ENCODE results near the gene IFI27L2. TPM values are rescaled to one million over a fixed set of nuclear protein-coding genes. Genes with fewer than 3 reads are reported as not detected.

Gene IFI27L2
- total RNA-seq, 1 experiment from 2014 or later = 35.8 TPM

DNA sequence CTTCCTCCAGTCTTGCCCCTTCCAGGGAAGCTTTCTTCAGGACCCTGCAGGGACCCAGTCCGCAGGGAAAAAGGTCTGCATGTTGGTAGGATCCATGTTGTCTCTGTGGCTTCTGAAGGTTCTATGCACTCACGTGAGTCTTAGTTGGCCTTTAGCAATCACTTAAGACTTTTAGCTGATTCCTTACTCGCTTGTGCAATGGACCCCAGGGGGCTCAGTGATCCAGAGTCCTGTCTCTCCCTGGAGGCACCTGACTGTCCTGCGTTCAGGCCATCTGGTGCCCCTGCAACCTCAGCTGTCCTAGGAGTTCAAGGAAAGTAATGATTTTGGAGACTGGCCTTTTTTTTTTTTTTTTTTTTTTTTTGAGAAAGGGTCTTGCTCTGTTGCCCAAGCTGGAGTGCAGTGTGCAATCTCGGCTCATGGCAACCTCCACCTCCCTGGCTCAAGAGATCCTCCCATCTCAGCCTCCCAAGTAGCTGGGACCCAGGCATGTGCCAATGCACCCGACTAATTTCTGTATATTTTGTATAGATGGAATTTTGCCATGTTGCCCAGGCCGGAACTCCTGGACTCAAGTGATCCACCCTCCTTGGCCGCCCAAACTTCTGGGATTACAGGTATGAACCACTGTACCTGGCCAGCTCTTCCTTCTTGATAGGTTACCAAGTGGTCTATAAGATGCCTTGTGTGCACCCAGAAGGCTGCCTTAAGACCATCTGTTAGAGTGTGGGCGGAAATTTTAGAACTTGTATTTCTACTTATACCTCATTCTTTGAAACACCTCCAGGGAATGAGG, 4.6 kb downstream of the IFI27L2 start:
- DNase-seq (ENCODE audit: low read depth) = no peak

DNA sequence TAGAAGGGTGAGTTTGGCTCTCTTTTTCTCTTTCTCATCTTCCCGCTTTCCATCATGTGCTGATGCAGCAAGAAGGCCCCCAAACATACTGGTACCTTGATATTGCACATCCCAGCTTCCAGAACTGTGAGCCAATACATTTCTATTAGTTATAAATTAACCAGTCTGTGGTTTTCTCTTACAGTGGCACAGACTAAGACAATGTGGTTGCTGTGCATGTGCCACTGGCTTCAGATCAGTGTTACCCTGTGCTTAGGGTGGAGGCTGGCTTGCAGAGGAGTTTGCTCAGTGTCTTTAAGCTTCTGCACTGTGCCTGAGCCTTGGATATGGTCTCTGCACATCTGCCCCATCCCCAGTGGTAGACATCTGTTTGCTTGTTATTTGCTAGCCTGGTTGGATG, 5.5 kb downstream of the IFI27L2 start:
- DNase-seq (ENCODE audit: low read depth) = no peak

DNA sequence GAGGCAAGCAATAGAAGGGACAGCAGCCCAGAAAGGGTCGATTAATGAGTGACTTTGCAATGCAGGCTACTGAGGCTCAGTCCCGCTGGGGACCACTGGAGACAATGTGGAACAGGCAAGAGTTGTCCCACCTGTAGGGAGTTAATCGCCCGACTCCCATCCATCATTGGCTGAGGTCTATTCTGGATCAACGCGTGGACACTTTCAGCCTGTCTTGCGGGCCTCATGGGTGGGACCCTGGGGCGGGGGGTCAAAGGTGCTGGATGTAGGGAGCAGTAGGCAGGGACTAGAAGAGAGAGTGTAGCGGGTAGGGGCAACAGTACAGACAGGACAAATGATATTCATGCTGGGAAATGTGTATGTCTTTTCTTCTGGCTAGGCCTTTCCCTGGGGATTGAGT, 6.1 kb downstream of the IFI27L2 start:
- DNase-seq (ENCODE audit: low read depth) = no peak

DNA sequence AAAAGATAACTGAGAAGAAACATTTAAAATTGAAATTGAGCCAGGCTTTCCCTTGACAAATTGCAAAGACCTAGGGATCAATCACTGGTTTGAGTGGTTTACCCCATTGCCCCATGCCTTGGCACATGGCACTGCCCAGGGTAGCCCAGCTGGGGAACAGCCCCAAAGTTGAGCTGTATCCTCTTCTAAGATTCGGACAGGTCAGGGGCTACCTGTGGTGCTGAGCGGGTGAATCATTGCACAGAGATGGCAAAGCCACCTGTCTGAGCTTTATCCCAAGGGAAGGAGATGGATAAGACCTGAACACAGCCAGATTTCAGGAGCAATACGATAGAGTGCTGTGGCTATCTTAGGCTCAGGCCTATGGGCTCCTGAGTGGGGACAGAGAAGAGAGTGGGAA, 7.0 kb downstream of the IFI27L2 start:
- no peak for DNase-seq (ENCODE audit: low read depth)

DNA sequence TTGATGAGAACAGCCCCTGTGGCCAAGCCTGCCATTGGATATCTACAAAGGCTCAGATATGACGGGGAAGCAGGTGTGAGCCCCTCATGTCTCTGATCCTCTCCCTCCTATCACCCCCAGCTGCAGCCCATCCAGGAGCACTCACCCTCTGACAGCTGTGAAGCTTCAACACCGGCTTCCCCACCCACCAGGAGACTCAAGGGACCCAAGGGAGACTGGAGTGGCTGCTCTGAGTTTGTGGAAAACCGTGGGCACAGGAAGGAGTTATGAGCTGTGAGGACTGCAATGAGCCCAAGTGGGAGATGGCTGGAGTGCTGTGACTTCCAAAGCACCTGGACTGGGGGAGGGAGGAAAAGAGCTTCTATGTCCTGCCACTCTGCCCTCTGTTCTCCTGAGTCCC, 7.9 kb downstream of the IFI27L2 start:
- no peak for DNase-seq (ENCODE audit: low read depth)

DNA sequence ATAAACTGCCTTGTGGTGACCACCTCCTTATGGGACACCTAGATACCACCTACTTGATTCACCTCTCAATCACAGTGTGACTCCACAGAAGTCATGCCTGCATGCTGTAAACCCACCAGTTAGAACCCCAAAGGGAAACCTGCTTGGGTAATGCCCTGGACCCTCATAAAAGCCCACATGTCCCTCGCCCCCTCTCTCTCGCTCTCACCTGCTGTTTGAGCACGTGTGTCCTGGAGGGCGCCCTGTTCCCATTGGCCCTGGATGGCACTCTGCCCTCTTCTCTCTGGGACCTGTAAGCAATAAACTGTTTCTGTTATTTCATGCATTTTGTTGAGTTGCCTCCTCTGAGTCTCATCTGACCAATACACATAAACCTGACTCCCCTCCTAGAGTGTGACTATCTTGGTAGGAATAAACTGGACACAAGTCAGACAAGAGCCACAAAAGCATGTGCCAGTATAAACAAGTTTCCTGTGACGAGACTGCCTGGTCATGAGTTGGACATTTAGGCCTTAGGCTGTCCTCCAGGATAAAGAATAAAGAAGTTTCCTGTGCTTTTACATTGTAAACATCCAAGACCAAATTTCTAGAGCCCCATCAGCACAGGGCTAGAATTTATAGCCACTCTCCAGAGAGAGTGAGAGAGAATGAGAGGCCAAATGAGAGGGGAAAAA, 8.6 kb downstream of the IFI27L2 start:
- DNase-seq (ENCODE audit: low read depth) = peak; percentile 52

DNA sequence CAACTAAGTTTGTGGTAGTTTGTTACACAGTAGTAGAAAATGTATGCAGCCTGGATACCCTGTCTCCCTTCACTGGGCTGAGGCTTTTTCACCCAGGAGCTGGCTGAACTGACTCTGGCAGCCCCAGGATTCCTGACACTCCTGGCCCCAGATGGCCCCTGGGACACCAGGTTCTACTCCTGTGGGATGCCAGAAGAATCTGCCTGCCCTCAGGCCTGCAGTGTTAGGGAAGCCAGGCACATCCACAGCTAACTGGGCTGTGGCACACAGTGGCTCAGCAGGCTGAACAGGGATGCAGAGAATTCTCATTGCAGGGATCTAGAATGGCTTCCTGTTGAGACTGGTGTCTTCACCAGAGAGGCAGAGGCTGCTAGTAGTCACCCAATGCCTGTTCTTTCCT, 10.3 kb downstream of the IFI27L2 start:
- DNase-seq (ENCODE audit: low read depth) = no peak

DNA sequence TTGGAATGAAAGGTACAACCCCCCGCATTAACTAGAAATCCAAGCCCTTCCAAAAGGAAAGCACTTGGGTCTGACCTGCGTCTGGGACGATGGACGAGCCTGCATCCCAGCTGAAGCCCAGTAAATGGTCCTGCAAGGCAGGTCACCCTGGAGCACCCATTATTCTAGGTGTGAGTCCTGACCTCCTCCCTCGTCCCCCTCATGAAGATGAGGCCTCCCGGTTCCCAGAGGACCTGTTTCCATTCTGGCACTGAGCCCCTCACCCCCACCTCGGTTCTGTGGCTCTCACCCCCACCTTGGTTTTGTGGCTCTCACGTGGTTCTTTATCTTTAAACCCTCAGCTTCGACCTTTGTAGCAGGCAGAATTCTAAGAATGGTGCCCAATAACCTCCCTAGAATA, 11.5 kb downstream of the IFI27L2 start:
- no peak for DNase-seq (ENCODE audit: low read depth)

DNA sequence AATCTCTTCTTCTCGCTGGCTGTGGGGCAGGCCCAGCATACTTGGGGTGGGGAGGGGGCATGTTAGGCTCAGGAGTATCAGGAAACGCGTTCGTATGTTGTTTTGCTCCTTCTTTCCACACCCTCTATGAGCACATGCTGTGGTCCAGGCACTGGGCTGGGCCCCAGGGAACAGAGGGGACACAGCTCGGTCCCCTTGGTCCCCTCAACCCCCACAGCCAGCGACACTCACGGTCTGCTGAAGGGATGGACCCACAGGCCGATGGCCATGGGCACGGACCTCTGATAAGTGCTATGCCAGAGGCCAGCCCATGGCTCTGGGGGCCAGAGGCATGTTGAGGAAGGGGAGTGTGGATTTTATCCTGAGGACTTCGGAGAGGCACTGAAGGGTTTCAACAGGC, 12.7 kb downstream of the IFI27L2 start:
- DNase-seq (ENCODE audit: low read depth) = no peak

DNA sequence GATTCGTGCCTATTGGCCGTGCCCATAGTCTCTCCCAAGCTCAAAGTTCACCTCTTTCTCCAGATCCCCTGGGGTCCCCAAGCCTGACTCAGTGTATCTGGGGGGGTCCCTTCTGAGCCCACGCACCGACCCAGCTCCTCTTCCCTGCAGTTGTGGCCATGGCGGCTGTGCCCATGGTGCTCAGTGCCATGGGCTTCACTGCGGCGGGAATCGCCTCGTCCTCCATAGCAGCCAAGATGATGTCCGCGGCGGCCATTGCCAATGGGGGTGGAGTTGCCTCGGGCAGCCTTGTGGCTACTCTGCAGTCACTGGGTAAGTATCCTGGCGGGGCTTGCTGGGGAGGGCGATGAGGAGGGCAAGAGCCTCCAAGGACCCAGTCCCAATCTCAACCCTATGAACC, 13.8 kb downstream of the IFI27L2 start:
- no peak for DNase-seq (ENCODE audit: low read depth)

DNA sequence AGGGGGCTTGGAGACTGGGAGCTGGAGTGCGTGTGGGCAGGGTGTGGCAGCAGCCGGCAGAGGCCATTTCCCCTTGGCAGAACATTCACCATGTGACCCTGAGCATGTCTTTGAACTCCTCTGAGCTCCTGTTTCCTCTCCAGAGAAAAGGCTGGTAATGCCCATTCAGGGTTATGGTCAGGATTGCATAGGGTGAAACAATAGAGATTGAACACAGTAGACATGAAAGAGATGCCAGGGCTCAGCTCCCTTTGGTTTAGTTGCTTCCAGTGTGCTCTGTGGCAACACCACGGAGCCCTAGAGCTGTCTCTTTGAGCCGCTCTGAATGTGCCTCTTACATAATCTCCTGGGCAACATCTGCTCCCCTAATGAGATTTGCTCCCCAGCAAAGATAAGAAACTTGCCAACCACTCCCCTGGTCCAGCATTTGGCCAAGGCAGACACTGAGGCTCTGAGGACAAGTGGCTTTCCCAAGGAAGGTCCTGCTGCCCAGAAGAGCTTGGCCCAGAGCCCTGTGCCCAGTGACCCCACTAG, 14.3 kb downstream of the IFI27L2 start:
- no peak for DNase-seq (ENCODE audit: low read depth)

DNA sequence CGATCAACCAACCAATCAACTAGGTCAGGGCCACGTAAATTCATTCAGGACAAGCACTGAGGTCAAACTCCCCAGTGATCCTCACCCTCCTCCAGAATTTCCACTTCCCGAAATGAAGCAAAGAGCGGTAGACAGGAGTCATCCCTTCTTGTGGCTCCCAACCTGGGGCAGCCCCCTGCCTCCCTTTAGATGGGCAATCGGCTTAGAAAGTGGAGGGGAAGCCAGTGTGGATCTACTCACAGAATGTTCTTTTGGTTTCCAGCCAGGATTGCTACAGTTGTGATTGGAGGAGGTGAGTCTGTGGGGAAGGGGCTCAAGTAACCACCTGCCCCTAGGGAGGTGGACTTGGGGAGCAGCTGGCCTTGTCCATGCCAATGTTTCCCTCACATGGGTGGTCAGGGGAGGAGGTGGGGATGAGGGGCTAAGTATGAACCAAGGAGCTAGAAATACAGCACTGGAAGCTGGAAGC, 14.8 kb downstream of the IFI27L2 start:
- DNase-seq (ENCODE audit: low read depth) = no peak

DNA sequence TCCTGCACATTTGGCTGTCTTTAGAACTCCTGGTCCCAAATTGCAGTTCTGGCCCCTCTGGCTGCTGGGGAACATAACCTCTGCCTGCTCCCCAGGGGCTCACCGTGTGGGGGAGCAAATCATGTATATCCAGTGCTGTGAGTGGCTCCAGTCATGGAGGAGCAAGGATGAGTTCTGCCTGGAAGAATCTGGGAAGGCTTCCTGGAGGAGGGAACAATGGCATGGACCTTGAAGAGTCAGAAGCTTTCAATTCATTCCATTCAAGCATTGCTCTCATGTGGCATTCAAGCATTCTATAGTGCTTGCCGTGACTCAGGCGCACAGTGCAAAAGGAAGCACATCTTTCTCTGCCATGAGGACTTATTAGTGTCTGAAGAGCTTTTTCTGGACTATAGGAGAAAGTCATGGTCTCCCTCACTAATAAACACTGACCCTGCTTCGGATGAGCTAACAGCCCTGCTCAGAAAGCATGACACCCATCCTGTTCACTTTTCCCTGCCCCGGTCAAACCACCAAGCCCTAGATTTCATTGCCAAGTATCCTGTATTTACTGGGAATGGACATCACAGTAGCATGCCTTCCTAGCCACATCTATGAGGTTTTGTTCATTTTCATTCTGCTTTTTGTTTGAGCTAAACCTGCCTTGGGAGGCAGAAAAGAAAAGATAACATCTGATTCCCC, 15.4 kb downstream of the IFI27L2 start:
- DNase-seq (ENCODE audit: low read depth) = no peak

DNA sequence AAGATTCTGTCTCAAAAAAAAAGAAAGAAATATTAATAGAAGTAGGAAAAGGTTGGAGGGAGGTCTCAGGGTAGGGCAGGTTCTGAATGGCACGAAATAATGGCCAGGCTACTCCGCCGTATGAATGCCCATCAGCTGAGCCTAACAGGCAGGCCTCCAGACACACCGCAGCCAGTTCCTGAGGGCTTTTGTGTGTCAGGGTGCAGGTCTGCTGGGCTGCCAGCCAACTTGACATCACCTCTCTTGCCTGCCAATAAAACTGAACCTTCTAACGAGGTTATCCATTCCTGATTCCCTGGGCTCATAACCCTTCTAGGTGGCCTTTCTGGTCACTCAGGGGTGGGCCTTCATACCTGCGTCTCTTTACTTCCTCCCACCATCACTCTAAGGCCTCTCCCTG, 15.9 kb downstream of the IFI27L2 start:
- DNase-seq (ENCODE audit: low read depth) = no peak

DNA sequence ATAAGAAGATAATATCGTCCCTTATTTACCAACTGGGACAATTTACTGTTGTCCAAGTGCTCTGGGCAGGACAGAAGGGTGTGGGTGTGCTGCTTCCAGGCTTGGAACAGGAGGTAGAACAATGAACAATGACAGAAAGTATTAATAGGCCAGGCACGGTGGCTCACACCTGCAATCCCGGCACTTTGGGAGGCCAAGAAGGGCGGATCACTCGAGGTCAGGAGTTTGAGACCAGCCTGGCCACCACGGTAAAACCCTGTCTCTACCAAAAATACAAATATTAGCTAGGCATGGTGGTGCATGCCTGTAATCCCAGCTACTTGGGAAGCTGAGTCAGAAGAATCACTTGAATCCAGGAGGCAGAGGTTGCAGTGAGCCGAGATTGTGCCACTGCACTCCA, 16.3 kb downstream of the IFI27L2 start:
- DNase-seq (ENCODE audit: low read depth) = no peak

DNA sequence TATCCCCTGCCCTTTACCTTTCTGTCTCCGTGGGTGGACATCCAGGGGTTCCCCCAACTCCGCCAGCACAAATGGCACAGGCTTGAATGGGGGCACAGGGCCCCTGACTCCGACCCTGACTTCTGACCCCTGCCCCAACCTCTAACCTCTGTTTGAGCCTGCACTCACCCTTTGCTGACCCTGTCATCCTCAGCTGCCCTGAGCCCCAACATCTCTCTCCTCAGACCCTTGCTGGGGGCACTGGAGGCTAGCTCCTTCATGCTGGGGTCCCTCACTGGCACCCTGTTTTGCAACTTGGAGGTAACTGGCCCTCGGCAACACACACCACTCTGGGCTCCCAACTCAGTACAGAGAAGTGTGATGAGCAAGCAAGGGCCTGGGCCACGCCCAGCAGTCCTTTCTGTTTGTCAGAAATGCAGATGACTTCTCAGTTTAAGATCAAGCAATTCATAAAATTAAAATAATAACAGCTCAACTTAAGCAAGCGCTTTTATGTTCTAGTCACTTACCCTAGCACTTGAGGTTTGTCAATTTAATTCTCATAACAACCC, 16.8 kb downstream of the IFI27L2 start:
- DNase-seq (ENCODE audit: low read depth) = no peak

DNA sequence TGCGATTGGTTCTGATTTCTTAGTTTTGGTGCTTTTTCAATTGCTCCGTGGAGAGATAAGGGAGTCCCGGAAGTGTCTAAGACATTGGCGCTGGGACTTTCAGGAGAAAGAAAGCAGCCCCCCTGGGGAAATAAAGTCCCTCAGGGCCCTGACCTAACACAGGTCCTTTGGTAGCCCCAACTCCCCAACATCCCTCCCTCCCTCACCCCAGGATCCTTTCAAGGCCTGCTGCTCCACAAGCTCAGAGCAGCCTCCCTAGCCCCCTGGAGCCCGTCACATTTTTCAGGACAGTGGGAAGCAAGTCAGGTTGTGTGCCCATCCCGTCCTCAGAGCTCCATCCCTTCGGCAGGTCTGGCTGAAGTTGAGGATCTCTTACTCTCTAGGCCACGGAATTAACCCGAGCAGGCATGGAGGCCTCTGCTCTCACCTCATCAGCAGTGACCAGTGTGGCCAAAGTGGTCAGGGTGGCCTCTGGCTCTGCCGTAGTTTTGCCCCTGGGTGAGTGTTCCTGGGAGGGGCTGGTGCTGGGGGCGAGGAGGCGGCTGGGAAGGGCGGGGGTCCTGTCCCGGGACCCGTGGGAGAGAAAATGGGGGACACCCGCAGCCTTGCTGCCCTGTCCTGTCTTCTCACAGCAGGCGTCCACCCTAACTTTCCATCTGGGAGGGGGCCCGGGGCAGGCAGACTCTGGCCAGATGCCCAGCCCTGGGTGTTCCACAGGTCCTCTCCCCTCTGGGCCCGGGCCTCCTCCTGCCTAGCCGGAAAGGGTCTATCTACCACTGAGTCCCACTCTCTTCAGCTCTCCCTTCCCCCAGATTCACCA, 17.9 kb downstream of the IFI27L2 start:
- no peak for DNase-seq (ENCODE audit: low read depth)

DNA sequence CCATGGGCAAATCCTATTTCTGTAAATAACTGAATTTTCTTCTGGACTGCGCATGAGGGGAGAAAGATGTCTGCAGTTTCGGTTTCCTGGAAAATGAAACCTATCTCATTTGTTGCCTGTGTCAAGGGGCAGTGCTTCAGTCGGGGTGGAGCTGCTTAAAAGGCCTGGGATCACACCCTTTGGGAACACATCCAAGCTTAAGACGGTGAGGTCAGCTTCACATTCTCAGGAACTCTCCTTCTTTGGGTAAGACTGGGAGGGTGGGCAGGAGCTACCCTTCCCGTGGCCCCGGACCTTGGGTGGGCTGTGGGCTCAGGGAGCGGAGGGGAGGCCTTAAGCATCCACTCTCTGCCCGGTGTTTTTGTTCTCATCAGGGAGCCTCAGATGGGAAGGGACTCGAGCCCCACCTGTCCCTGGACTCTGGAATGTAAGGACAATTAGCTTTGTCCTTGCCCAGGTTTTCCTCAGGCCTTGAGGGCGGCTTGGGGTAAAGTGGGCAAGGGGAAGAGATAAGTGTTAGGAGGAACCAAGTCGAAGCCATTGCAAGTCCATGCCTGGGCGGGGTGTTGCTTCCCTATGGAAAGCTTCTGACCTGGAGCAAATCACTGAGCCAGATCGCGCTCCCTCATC, 18.7 kb downstream of the IFI27L2 start, which contains the start of gene IFI27:
IFI27 (plus strand) TSS at position 185 of the 630 bp plus-strand sequence.
- DNase-seq (ENCODE audit: low read depth) = peak; percentile 65

DNA sequence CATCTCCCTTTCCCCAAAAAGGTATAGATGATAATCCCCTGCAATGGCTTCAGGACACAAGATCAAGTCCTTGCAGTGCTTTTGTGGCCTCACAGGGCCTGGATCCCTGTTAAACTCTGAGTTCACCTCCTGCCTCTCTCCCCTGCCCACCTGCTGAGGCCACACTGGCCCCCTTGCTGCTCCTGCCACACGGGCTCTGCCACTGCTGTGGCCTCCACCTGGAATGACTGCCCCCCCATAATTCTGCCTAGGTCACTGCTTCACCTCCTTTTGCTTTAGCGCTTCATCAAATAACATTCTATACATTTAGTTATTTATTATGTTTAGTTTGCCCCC, 19.5 kb downstream of the IFI27L2 start:
- no peak for DNase-seq (ENCODE audit: low read depth)

DNA sequence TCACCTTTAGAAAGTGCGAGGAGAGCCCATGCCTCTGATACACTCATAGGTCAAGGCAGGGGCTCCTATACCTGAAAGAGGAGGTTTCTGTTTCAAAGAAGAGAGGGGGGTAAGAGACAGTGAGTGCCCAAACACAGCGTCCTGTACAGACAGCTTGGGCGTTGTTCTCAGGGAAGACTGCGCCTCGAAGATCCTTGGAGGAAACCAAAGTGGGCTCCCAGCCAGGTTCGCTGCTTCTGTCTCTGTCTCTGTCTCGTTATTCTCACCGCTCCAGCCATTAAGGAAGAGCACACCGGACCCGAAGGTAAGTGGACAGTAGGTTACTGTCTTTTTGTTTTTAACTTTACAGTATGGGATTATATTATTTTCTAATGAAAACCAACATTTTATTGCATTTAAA, 24.7 kb downstream of the IFI27L2 start:
- no peak for DNase-seq (ENCODE audit: low read depth)

All from HT1080 (cell line).